ENCODE measurements around the gene FOXQ1.

Gene FOXQ1

DNA sequence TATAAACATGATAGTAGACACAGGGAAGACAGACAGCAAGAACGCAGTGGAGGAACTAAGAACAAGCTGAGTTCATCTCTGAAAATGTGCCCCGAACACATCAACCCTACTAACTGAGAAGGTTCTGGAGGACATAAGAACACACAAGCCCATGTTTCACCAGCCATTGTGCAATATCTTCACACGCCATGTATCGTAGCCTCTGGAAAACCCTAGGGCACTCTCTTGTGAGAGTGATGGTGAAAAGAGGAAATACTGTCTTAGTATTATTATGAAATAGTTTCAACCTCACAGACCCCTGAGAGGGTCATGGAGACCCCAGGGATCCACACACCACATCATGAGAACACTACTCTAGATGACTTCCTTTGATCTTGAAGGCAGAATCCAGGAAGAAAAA, 51.4 kb downstream of the FOXQ1 start:
- no peak for DNase-seq (ENCODE audit: low read depth)

DNA sequence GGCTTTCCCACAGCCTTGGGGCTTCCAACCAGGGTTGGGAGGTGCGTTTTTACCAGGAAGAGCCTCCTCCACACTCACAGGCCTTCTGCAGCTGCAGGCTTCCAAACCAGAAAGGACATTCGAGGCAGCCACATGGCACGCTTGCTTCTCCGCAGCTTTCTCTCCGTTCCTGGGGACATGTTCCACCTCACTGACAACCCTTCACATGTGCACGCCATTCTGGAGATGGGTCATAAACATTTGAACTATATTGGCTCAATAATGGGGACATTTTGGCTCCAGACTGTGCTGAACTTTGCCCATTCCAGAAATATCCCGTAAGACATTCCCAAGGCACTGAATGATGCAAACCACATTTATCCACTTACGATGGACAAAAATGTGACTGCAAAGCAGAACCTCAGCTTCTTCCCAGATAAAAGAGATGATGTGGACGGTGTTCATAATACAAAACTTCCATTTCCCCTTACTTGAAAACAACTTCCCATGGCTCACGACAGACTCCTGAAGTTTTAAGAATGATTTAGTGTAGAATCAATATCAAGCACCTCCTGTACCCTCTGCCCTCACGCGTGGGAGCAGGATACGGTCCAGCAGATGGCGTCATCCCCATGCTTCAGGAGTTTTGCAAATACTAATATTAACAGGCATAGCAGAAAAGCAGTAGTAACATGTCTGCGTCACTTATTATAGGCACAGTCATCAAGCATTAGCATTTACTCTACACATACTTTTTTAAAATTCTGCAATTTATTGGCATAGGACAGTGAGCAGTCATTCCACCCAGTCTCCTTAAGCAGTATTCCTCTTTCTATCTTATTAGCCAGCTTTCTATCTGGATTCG, 52.1 kb downstream of the FOXQ1 start:
- DNase-seq (ENCODE audit: low read depth): no peak
